GM10248 (cell line): Measurements from ENCODE around the gene UQCRQ.

Source experiments
- CTCF ChIA-PET: fragments of 300-600 bp; sonication (Branson Sonifier 250); formaldehyde crosslinking; extraction: SDS; loops from one replicate; lab custom pipeline; 2021; ENCODE audit warnings: antibody characterized with exemption; lab: Yijun Ruan, JAX
- POLR2A ChIA-PET: fragments of 350-650 bp; sonication (Branson Sonifier 250); formaldehyde crosslinking; extraction: SDS; loops from one replicate; lab custom pipeline; 2020; ENCODE audit warnings: antibody characterized with exemption; lab: Yijun Ruan, JAX
- DNase-seq: peaks from one replicate; pipeline ENCODE4 v3.0.0; 2012; ENCODE audit errors: extremely low spot score
- CTCF ChIP-seq: IDR thresholded peaks from 2 replicates; pipeline ENCODE4 v1.5.1; 2012; ENCODE audit warnings: mild to moderate bottlenecking, low read depth; ENCODE audit errors: extremely low read depth, missing control alignments, control extremely low read depth

The UQCRQ gene

DNA sequence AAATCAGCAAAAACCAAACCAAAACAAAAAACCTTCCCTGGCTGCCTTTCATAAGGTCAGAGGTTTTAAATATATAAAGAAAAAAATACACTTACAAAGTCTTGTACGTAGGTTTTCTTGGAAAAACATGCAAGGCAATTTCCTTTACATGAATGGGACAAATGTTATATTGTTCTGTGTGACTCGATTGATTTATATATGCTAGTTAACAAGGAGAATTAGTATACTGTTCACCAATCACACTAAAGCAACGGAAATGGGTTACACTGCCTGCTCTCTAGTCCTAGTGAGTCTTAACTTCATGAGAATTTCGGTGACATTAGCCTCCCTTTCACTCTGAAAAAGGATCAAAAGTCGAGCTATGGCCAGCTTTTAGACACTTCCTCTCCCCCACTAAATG lies 5.7 kb upstream of the UQCRQ start:
- no peak for DNase-seq
- ChIA-PET CTCF (interaction anchor here (1.3 to 18.9 kb wide), 4 partner anchors 14 to 360 kb away, joined by 4 to 215 read pairs (median 54); partner anchors contain the start of gene SHROOM1), POLR2A (no interaction called here)
- no peak for TF ChIP-seq CTCF

DNA sequence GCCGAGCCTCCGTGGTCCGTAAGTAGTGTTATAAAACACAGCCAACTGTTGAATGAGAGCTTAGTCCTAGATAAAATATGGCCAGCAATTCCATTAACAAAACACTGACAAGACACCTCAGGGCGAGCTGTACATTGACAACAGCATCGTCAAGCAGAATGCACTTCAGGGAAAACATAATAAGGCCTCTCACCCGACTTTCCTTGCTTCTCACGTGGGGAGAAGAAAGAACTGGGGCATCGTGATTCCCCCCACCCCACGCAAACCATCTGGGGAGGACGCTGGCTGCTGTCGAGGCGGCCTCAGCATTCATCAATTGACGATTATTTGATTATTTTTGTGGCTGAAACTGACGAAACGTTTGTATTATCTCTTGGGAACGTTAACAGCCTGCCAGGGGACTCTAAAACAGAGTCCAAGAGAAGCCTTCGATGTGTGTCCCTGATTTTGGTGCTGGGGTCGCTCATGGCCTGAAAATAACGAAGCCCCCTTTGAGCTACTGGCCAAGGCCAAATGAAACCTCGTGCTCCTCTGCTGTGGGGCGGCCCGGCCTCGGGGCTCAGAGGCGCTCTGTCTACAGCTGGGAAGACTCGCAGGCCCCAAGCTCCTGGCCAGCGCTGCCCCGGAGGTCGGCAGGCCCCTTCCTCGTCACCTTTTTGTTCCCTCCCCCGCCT lies 637 bp upstream of the UQCRQ start:
- TF ChIP-seq CTCF = no peak
- POLR2A ChIA-PET = no interaction called here

DNA sequence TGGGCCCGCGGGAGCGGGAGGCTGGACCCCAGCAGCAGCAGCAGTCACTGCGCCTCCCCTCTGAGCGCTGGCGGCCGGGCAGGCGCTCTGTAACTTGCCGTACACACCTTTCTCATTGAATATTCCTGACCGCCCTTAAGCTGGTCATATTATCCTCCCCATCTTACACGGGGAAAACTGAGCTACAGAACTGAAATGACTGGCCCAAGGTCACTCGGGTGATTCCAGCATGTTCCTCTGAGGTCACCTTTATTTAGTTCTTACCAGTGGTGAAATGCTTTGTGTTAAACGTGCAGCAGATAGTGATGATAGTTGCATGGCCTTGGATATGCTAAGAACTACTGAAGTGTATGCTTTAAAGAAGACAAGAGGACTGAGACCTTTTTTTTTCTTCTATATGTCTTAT lies 607 bp downstream of the UQCRQ start:
- TF ChIP-seq CTCF = no peak
- POLR2A ChIA-PET = no interaction called here
- CTCF ChIA-PET = interaction anchor here (1.4 to 18.9 kb wide), 5 partner anchors 10 to 46 kb away, joined by 4 to 215 read pairs (median 9); partner anchors contain the start of gene SHROOM1
- no peak for DNase-seq

More for the DNA sequence above, 637 bp upstream of the UQCRQ start:
- CTCF ChIA-PET = interaction anchor here (1.6 to 18.9 kb wide), 7 partner anchors 11 to 340 kb away, joined by 5 to 215 read pairs (median 9); partner anchors contain the start of gene SHROOM1
- no peak for DNase-seq

DNA sequence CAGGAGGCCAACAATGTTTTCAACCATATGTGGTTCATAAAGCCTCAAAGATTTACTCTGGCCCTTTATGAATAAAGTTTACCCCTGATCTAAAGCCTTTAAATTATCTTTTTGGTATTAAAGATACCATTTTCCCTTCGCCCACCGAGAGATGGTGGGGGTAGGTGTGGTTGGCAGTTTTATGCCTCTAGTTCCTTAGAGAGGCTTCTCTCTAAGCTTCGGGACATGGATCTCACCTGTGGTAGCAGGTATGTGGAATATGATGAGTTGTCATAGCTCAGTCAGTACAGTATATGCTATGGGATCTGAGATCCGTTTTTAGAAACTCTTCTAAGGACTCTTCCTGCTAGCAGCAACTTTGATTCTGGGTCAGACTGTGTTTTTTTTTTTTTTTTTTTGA lies 2.3 kb downstream of the UQCRQ start:
- no peak for TF ChIP-seq CTCF
- DNase-seq = no peak
- CTCF ChIA-PET = interaction anchor here (0.8 to 18.9 kb wide), 6 partner anchors 8 to 363 kb away, joined by 3 to 215 read pairs (median 23); partner anchors contain the start of gene SHROOM1
- POLR2A ChIA-PET = no interaction called here

- POLR2A ChIA-PET = no interaction called here
Measured at GRCh38 chr5:132870801-132871200, 4.4 kb downstream of the UQCRQ start.

More at GRCh38 chr5:132870801-132871200, 4.4 kb downstream of the UQCRQ start:
- no peak for TF ChIP-seq CTCF
- DNase-seq = no peak
- CTCF ChIA-PET = interaction anchor here (1.3 to 18.9 kb wide), 3 partner anchors 14 to 365 kb away, joined by 3 to 215 read pairs (median 72); partner anchors contain the start of gene SHROOM1
